Measurements from ENCODE around the gene CCDC170.

Gene CCDC170

GRCh38 chr6:151546941-151547659 is 53.3 kb downstream of the CCDC170 start:
- DNase-seq (ENCODE audit: low spot score): no peak

- no peak for DNase-seq (ENCODE audit: low spot score)
These were observed 54.4 kb downstream of the CCDC170 start for GRCh38 chr6:151548201-151548600.

GRCh38 chr6:151549790-151550189 is 56.0 kb downstream of the CCDC170 start:
- DNase-seq (ENCODE audit: low spot score): no peak

- no peak for DNase-seq (ENCODE audit: low spot score)
These were observed 56.8 kb downstream of the CCDC170 start for GRCh38 chr6:151550618-151551017.

- DNase-seq (ENCODE audit: low spot score): no peak
These were observed 57.5 kb downstream of the CCDC170 start for GRCh38 chr6:151551223-151551857.

- no peak for DNase-seq (ENCODE audit: low spot score)
These were observed 59.8 kb downstream of the CCDC170 start for GRCh38 chr6:151553416-151554165.

GRCh38 chr6:151561238-151561637 is 67.4 kb downstream of the CCDC170 start:
- no peak for DNase-seq (ENCODE audit: low spot score)

GRCh38 chr6:151564654-151565053 is 70.8 kb downstream of the CCDC170 start:
- no peak for DNase-seq (ENCODE audit: low spot score)

GRCh38 chr6:151565940-151566339 is 72.1 kb downstream of the CCDC170 start:
- DNase-seq (ENCODE audit: low spot score): no peak

GRCh38 chr6:151566557-151566956 is 72.7 kb downstream of the CCDC170 start:
- DNase-seq (ENCODE audit: low spot score): no peak

- peak; percentile 73 for DNase-seq (ENCODE audit: low spot score)
These were observed 82.8 kb downstream of the CCDC170 start for GRCh38 chr6:151576633-151577032.

GRCh38 chr6:151577257-151577656 is 83.4 kb downstream of the CCDC170 start:
- no peak for DNase-seq (ENCODE audit: low spot score)

GRCh38 chr6:151585741-151586140 is 91.9 kb downstream of the CCDC170 start:
- DNase-seq (ENCODE audit: low spot score): peak; percentile 8

- no peak for DNase-seq (ENCODE audit: low spot score)
These were observed 95.8 kb downstream of the CCDC170 start for GRCh38 chr6:151589667-151590066.

GRCh38 chr6:151590742-151591141 is 96.9 kb downstream of the CCDC170 start:
- no peak for DNase-seq (ENCODE audit: low spot score)

- no peak for DNase-seq (ENCODE audit: low spot score)
These were observed 98.8 kb downstream of the CCDC170 start for GRCh38 chr6:151592449-151593159.

- no peak for DNase-seq (ENCODE audit: low spot score)
These were observed 115.5 kb downstream of the CCDC170 start for GRCh38 chr6:151609146-151609902.

- DNase-seq (ENCODE audit: low spot score): no peak
These were observed 116.5 kb downstream of the CCDC170 start for GRCh38 chr6:151610326-151610725.

GRCh38 chr6:151614630-151615029 is 120.8 kb downstream of the CCDC170 start:
- no peak for DNase-seq (ENCODE audit: low spot score)

GRCh38 chr6:151616091-151616513 is 122.3 kb downstream of the CCDC170 start:
- no peak for DNase-seq (ENCODE audit: low spot score)

GRCh38 chr6:151616600-151616999 is 122.8 kb downstream of the CCDC170 start:
- DNase-seq (ENCODE audit: low spot score): no peak

- no peak for DNase-seq (ENCODE audit: low spot score)
These were observed 123.7 kb downstream of the CCDC170 start for GRCh38 chr6:151617539-151617938.
